ENCODE data around the gene BANK1. TPM values are rescaled to one million over a fixed set of nuclear protein-coding genes. Genes with fewer than 3 reads are reported as not detected.
A peak's percentile ranks its signal among the peaks of the same experiment; 100 is the strongest.

BANK1 gene
- total and polyA plus RNA-seq, 2 donors (not counting 1 experiment from before 2014, with no cell fraction given): 353 to 354 TPM

- peaks cover 74% of the 10 kb centered on the region for H3K79me2 ChIP-seq (ENCODE audit: control insufficient read depth, insufficient read depth, low read length)
- no peaks in the 10 kb centered on the region for H3K27me3 ChIP-seq (replicated peaks in 1 of 4; ENCODE audit: control extremely low read depth in 1 of 4, control insufficient read depth in 3 of 4, insufficient read depth in 4 of 4, low read length in 3 of 4)
- H3K4me1 ChIP-seq (ENCODE audit: control insufficient read depth in 2 of 2, insufficient read depth in 2 of 2, low read length in 2 of 2): peaks cover 30 to 64% of the 10 kb centered on the region in 2 donors
- peak overlapping the region; percentile 49 for H3K4me3 Mint-ChIP-seq
- ATAC-seq (ENCODE audit: low read depth): peak; percentile 61
- no peak overlapping the region for H3K4me3 ChIP-seq (ENCODE audit: control extremely low read depth in 1 of 5, extremely low read depth in 1 of 5, insufficient read depth in 1 of 5, low read depth in 2 of 5, low read length in 4 of 5)
- H3K4me2 ChIP-seq (replicated peaks; ENCODE audit: low read depth, low read length, poor library complexity, severe bottlenecking): peak overlapping the region; percentile 38
- no peak overlapping the region for H3K9ac ChIP-seq (ENCODE audit: low read length)
- peaks cover 0 to 2% (median 0%) of the 10 kb centered on the region in 3 donors for H3K9me3 ChIP-seq (ENCODE audit: control extremely low read depth in 1 of 3, control insufficient read depth in 2 of 3, insufficient read depth in 1 of 3, low read length in 2 of 3)
- WGBS (ENCODE audit: insufficient coverage): 25% methylated on average over 2 of the region's 5 CpGs
- H3K4me1 Mint-ChIP-seq: peaks cover 77% of the 10 kb centered on the region
- peaks cover 5% of the 10 kb centered on the region for H4K20me1 ChIP-seq (ENCODE audit: control insufficient read depth, insufficient read depth, low read length, poor library complexity, severe bottlenecking)
- CTCF ChIA-PET: no interaction called here
- POLR2A ChIA-PET: no interaction called here
- intact Hi-C loops (cut with micrococcal nuclease): loop anchor here (10.0 kb wide), 1 partner anchor 643 kb away; the partner anchor contains the start of gene PPP3CA
- H3K27me3 Mint-ChIP-seq: no peaks in the 10 kb centered on the region
- H3K27ac Mint-ChIP-seq: peak overlapping the region; percentile 87
- H3K9me3 Mint-ChIP-seq (ENCODE audit: insufficient read depth): no peaks in the 10 kb centered on the region
- TF ChIP-seq CTCF (IDR thresholded peaks at IDR 0.05) (no peak), EZH2 (IDR thresholded peaks at IDR 0.05; ENCODE audit: borderline replicate concordance, insufficient read depth, low read depth, low read length, poor library complexity, severe bottlenecking) (no peak)
- H3K27ac ChIP-seq (ENCODE audit: low read length in 2 of 2): peak overlapping the region; percentile 42 to 77
- DNase-seq: peak; percentile 28
- H2AFZ ChIP-seq (ENCODE audit: insufficient read depth, low read depth, low read length, poor library complexity, severe bottlenecking): no peak overlapping the region
- H3K36me3 ChIP-seq (replicated peaks in 1 of 2; ENCODE audit: control extremely low read depth in 1 of 2, control insufficient read depth in 1 of 2, extremely low read depth in 1 of 2, insufficient read depth in 2 of 2, low read length in 1 of 2): peaks cover 9 to 72% of the 10 kb centered on the region in 2 experiments
Observed at GRCh38 chr4:101987623-101988243, 197.2 kb downstream of the BANK1 start.

GRCh38 chr4:101989551-101989950 lies 199.0 kb downstream of the BANK1 start:
- no peaks in the 10 kb centered on the region for H3K27me3 Mint-ChIP-seq
- no peaks in the 10 kb centered on the region for H3K9me3 Mint-ChIP-seq (ENCODE audit: insufficient read depth)
- H3K27me3 ChIP-seq (replicated peaks in 1 of 4; ENCODE audit: control extremely low read depth in 1 of 4, control insufficient read depth in 3 of 4, insufficient read depth in 4 of 4, low read length in 3 of 4): no peaks in the 10 kb centered on the region
- H3K4me3 ChIP-seq (ENCODE audit: control extremely low read depth in 1 of 5, extremely low read depth in 1 of 5, insufficient read depth in 1 of 5, low read depth in 2 of 5, low read length in 4 of 5): no peak overlapping the region
- H3K4me1 Mint-ChIP-seq: peaks cover 87% of the 10 kb centered on the region
- ChIA-PET POLR2A (no interaction called here), CTCF (interaction anchor here (0.6 to 0.7 kb wide), 2 partner anchors 230 to 1102 kb away, joined by 3 to 4 read pairs; no protein-coding TSS in a partner anchor)
- H3K9ac ChIP-seq (ENCODE audit: low read length): no peak overlapping the region
- no peak overlapping the region for H3K4me3 Mint-ChIP-seq
- DNase-seq: no peak
- H3K9me3 ChIP-seq (ENCODE audit: control extremely low read depth in 1 of 3, control insufficient read depth in 2 of 3, insufficient read depth in 1 of 3, low read length in 2 of 3): peaks cover 0 to 2% (median 0%) of the 10 kb centered on the region in 3 donors
- H3K79me2 ChIP-seq (ENCODE audit: control insufficient read depth, insufficient read depth, low read length): peaks cover 76% of the 10 kb centered on the region
- intact Hi-C loops (cut with micrococcal nuclease): loop anchor here (10.0 kb wide), 1 partner anchor 645 kb away; the partner anchor contains the start of gene PPP3CA
- no peak overlapping the region for H3K4me2 ChIP-seq (replicated peaks; ENCODE audit: low read depth, low read length, poor library complexity, severe bottlenecking)
- TF ChIP-seq EZH2 (IDR thresholded peaks at IDR 0.05; ENCODE audit: borderline replicate concordance, insufficient read depth, low read depth, low read length, poor library complexity, severe bottlenecking) (no peak), CTCF (IDR thresholded peaks at IDR 0.05) (no peak)
- ATAC-seq (ENCODE audit: low read depth): no peak
- no CpG with 5 or more reads among the region's 3 CpGs for WGBS (ENCODE audit: insufficient coverage)
- no peaks in the 10 kb centered on the region for H4K20me1 ChIP-seq (ENCODE audit: control insufficient read depth, insufficient read depth, low read length, poor library complexity, severe bottlenecking)
- H3K4me1 ChIP-seq (ENCODE audit: control insufficient read depth in 2 of 2, insufficient read depth in 2 of 2, low read length in 2 of 2): peaks cover 48 to 80% of the 10 kb centered on the region in 2 donors
- peak overlapping the region in 1 of 2 donors; percentile 48 for H3K27ac ChIP-seq (ENCODE audit: low read length in 2 of 2)
- H3K27ac Mint-ChIP-seq: peak overlapping the region; percentile 69
- peaks cover 15 to 54% of the 10 kb centered on the region in 2 experiments for H3K36me3 ChIP-seq (replicated peaks in 1 of 2; ENCODE audit: control extremely low read depth in 1 of 2, control insufficient read depth in 1 of 2, extremely low read depth in 1 of 2, insufficient read depth in 2 of 2, low read length in 1 of 2)
- H2AFZ ChIP-seq (ENCODE audit: insufficient read depth, low read depth, low read length, poor library complexity, severe bottlenecking): no peak overlapping the region

Data from B cell (primary cell).